Activated CD4-positive, alpha-beta T cell treated with anti-CD3 and anti-CD28 coated beads for 4 hours (primary cell): ENCODE measurements around the gene TBPL2.
A peak's percentile ranks its signal among the peaks of the same experiment; 100 is the strongest.
"Not testable (repeated sequence)": the region's sequence is repeated elsewhere in the genome, so short reads cannot be mapped to it uniquely, and the experiment has no call there.

Source experiments
- DNase-seq, 2 donors: peaks; one replicate each; pipeline ENCODE4 v3.0.0-alpha.2; 2020

The TBPL2 gene

DNA sequence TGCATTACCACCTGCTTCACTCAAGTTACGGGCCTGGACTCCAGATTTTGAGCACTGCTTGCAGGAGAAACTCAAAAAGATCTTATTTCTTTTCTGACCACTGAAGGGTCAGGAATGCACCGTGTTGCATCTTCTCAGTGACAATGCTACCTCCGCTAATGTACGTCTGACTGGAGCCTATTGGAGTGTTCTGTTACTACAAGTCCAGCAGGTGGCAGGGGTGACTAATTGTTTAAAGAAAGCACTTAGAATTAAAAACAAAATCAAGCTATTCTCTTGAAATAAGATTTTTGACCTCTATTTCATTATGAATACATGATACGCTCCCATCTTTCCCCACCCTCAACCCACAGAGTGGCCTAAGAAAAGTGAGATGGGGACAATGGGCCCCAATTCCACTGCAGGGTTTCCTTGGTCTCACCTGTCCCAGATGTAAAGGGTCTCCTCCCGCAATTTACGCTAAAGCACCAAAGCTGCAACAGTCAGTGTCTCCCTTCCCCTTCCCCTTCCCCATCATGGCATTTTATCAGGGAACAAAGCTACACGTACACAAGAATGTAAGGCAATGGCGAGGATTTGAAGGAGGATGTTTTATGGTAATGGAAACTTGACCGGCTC is 2.2 kb downstream of the TBPL2 start:
- no peak for DNase-seq

DNA sequence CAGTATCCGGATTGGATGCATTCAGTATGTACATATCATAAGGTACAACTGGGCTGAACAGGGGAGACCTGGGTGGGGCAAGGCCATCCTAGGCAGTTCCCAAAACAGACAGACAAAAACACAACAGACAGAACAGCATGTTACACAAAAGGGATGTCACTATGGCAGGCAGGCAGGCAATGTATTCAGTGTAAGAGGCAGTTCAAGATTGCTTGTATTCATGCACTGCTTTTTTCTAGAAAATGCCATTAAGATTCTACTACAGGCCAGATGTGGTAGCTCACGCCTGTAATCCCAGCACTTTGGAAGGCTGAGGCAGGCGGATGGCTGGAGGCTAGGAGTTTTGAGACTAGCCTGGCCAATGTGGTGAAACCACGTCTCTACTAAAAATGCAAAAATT is 3.5 kb downstream of the TBPL2 start:
- no peak for DNase-seq

DNA sequence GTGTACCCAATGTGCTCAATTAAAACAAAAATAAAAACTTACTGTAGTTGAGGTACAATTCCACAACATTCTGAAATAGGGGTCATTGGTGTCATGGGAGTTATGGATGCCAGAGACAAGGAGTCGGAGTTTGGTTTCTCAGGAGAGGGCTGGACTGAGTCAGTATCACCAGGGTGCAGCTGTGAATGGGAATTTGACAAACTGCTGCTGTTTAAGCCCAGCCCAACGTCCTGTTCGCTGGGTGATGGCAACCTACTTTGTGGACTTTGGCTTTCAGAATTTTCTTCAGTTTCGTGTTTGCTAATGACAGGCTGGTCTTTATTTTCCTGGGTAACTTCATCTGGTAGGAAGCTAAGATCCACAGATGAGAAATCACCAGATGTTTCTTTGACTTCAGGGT is 3.9 kb downstream of the TBPL2 start:
- no peak for DNase-seq

DNA sequence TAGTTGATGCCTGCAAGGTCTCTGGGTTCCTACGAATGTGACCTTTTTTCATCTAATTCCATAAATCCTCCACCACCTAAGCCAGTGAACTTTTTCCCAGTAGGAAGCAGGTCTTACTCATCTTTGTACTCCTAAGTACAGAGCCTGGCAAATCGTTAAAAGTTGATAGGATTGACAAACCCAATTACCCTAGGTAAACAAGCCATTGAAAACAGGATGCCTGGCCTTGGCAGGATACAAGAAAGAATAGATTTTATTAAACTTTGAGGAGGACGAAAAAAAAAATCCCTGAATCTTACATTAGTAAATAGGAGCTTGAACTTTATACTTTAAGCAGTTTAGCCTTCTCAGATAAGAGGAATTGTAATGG is 5.6 kb downstream of the TBPL2 start:
- no peak for DNase-seq

DNA sequence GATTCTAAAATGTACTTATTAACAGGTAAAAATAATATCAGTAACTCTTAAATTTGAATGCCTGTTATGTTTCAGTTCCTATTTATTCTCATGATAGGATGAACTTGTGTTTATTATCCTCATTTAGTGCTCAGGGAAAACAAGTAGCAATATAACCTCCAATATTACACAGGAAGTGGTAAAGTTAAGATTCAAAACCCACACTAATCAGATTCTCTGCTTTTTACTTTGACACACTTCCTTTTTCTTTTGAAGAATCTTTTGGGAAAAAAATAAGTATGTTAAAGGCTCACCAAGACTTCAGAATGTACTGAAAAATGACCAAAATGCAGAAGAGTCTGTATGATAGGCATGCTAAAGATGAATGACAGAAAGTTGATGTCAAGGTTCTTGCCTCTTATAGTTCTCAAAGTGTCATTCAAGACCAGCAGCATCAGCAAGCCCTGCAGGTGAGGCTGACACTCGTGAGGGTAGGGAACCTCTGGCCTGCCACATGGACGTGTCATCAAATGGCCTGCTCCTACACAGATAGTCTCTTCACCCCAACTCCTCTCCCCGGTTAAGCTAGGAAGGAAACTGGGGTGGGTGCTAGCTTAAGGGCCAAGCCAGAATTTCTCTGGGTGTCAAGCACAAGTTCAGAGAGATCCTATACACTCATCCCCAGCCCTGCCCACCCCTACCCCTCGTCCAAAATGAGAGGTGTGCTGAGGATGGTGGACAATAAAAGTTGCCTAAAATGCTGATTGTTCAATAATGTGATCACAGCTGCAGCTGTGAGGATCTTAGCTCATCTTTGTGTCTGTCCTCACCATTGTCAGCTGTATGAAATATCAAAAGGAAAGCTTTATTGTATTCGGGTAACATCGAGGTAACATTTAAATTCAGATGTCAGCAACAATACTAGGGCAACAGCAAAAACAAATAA is 6.3 kb downstream of the TBPL2 start:
- no peak for DNase-seq

DNA sequence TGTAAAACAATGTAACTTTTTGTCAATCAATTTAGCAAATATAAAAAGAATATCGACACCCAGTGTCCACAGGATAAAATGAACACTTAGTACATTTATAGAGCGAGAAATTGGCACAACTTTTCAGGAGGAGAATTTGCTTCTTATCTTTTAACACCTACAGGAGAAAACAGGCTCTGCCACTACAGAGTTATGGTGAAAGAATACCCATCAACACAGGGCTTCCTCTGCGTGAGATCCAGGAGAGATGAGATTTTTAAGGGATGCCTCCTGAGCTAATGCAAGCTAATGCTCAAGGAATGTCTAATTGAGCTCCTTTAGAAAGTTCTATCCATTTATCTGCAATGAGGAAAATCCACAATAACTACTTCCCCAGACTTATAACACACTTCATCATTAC is 7.8 kb downstream of the TBPL2 start:
- DNase-seq: no peak

DNA sequence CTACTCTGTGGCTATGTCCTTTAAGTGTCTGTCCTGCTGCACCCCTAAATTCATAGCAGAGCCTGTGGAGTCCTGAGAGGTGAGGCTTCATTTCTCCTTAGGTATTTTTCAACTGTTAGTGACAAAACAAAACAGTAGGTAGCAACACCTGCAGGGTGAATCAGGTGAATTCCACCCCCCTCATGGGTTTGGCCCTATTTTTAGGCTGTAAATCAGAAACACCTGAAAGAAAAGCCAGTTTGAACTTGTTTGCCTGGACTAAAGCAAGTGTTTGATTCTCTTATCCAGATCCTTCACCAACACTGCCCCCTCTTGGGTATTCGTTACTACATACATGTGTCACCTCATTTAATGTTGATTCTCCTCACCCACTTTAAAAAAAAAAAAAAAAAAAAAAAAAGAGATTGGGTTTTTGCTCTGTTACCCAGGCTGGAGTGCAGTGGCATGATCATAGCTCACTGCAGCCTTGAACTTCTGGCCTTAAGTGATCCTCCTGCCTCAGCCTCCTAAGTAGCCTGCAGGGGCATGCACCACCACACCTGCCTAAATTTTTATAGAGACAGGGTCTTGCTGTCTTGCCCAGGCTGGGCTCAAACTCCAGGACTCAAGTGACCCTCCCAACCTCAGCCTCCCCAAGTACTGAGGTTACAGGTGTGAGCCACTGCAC is 10.3 kb downstream of the TBPL2 start:
- peak; percentile 55 to 65 for DNase-seq

DNA sequence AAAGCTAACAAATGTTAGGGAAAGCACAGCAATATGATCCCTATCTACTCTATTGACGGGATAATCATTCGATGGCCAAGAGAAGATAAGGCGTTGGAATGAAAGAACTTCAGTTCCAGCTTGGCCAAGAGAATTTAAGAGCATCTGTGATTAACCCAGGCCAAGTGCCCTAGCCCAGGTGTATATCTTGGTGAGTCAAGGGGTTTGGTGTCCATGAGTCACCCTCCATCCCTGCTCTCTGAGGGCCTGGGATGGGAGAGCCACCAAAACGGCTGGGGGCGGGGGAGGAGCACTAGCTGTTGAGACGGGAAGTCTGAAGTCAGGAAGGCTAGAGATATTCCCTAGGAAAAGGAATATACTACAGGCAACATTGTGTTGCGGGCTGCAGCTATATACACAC is 13.0 kb downstream of the TBPL2 start:
- DNase-seq: no peak

DNA sequence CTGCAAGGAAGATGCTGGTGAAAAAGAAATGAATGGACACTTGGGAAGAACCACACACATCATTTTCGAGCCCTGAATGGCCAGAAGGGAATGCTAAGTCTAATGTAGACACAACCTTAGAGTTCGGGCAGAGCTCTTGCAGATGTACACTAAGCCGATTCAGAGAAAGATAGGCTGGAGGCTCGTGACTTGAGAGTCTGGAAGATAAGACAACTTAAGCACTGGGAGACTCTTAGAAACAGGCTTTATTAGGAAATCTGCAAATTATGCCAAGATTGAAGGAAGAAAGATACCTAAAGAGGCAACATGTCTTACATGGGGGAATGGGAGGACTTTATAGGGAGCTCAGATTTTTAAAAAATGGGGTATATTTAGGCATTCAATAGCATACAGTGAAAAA is 13.5 kb downstream of the TBPL2 start:
- DNase-seq: no peak

DNA sequence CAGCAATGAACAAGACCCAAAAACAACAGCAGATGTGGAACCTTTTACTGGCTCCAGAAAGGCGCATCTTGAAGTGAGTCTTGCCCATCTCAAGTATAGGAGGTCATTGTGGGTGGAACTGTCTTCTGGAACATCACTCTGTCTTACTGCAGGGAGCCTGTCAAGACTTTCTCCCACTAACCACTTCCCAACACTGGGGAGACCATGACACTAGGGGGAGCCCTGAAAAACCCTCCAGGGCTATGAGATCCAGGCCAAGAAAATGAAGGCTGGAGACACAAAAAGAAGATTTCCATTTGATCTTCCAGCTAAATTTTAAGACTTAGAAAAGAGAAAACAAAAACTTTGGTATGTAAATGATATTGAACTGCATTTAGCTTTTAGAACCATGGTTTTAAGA is 15.3 kb downstream of the TBPL2 start:
- DNase-seq: no peak

DNA sequence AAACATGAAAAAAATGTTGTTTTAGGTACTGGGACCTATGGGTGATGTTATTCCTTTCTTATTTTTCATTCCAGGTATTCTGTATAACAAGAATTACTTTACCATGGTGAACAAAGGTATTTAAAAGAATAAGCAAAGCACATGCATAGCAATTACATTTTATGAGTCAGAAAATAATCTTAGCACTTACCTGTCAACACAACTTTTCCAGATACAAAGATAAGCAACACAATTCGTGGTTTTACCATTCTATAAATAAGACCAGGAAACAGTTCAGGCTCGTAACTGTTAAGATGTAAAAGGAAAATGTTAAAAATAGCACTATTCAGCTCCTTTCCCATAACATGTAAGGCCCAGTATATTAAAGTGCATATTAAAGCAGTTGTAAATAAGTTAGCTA is 16.4 kb downstream of the TBPL2 start:
- DNase-seq: no peak

DNA sequence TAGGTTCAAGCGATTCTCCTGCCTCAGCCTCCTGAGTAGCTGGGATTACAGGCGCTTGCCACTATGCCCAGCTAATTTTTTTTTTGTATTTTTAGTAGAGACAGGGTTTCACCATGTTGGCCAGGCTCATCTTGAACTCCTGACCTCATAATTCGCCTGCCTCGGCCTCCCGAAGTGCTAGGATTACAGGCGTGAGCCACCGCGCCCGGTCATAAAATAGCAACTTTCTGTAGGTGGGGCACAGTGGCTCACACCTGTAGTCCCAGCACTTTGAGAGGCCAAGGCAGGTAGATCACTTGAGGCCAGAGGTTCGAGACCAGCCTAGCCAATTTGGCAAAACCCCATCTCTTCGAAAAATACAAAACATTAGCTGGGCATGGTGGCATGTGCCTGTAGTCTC is 18.1 kb downstream of the TBPL2 start:
- not testable (repeated sequence) for DNase-seq

DNA sequence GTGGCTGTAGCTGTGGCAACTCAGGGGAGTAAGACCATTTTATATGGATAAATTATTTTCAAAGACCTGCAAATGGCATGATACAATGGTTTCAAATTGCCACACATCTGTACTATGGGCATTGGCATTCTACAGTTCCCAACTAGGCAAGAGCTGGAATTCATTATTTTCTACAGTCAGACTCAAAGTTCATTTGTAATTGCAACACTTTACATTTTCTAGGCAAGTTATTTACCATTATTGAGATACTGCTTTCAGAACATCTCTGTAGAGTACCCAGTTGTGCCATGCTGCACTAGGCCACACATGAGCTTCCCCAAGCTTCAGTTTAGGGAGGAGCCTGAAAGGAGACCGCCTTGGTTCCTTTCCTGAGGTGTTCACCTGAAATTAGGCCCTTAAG is 20.8 kb downstream of the TBPL2 start:
- DNase-seq: no peak

DNA sequence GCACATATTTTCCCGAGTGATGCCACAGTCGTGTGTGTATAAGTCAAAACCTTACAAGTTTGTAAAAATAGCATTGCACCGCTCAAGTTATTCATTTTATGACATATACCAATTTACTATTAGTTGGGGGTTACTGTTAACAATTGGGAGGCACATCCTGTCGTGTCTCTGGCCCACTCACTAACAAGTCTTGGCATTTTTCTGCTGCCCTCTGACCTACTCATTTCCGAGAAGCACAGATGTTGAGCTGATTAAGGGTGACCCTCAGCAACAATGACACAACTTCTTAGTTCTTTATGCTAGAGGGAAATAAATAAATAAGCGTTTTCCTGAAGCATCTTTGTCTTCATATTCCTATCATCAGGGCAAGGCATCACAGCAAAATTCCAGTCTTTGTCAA is 22.0 kb downstream of the TBPL2 start:
- DNase-seq: no peak

DNA sequence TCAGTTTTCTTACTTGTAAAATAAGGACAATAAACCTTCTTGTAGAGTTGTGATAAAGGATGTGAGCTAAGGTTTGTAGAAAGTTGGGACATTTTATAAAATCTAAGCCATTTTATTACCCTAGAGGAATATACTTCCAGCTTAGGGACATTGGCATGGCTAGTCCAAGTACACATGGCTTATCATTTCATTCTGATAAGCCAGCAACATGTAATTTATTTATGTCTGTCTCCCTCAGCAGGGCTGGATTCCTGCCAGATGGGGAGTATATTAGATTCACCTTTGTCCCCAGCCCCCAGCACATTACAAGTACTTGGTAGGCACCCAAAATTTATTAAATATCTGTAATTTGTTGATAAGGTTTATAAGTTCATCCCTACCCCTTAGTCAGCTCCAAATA is 22.5 kb downstream of the TBPL2 start:
- DNase-seq: no peak

DNA sequence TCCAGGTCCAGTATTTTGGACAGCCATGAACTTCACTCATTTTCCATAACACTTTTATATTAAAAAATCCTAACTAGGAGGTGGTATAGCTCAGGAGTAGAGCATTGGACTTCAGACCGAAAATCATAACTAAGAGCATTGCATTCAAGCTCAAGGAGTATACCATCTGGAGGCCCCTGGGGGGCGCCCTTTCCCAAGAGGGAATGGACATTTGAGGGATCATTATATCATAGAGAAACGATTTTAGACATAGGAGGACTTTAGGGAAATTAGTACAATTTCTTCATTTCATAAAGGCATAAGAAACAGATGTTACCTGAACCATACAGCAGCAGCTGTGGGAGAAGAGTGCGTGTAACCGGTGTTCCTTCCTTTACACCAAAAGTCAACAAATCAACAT is 23.6 kb downstream of the TBPL2 start:
- no peak for DNase-seq

DNA sequence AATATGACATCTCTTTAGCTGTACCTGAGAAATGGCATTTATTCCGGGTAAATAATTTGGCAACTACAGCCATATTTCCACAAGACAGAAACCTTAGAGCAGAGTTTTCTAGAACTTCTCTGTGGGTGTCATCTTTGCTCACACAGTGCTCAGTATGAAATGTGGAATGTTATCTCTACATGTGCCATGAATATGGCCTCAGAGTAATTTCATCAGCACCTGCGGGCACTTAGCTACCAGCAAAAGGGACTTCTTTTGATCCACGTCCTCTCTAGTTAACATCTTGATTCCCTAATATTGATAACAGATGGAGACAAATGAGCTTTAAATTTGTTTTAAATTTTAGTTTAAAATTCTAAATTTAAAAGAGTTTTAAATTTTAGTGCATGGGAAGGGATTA is 25.9 kb downstream of the TBPL2 start:
- no peak for DNase-seq

DNA sequence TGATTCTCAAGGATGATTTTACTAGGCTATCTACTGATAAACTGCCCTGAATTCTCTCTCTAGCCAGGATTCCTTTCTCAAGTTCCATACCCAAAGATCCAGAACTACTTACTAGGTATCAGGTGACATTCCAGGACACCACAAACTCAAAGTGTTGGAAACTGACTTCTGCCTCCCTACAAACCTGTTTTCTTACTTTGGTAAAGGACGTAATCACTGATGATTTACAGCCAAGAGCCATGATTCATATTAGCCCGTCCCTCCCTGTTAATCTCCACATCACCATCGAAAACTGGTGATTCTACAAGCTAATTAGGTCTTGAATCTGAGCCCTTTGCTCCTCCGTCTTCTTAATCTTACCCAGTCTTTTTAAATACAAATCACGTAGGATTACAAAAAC is 27.7 kb downstream of the TBPL2 start:
- no peak for DNase-seq

DNA sequence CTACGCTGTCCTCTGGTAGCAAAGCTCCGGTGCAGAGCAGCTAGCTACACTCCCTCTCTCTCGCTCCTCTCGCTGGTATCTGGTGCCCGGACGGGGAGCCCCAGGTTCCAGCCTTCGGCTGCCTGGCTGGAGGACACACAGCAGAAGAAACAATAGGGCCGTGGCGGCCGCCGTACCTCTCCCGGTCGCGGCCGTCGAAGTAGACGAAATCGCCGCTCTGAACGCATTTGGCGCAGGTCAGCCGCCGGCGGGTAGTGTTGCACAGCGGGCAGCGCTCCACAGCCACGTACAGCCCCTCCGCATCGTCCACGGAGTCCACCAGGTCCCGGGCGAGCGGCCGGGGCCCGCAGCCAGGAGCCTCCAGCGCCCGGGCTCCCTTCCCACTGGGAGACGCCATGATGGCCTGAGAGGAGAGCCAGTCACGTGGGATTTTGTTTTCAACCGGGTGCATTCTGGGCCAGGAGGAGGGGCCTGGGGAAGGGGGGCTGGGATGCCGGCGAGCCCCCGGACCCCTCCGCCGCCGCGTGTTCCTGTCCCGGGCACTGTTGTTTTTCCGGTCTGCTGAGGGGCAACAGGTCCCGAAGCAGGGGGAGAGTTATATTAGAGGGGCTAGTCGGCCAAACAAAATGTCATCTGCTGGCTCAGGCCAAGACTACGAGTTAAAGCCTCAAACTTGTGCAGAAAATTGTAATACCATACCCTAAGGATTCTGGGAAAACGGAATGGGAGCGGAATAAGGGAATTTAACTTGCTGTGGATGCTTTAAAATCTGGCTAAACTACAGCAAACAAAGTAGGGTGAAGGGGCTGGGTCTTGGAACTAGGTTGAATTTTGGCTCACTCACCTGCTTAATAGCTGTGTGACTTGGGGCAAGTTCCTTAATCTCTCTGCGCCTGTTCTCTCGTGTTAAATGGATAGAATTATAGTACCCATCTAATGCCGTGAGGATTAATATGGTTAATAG is 28.7 kb downstream of the TBPL2 start, which contains the start of gene ATG14:
Gene ATG14, minus strand, starts transcription at position 405 of the 964 bp plus-strand sequence. Its CDS starts 8 bp downstream, at position 397.
- peak; percentile 67 to 70 for DNase-seq

DNA sequence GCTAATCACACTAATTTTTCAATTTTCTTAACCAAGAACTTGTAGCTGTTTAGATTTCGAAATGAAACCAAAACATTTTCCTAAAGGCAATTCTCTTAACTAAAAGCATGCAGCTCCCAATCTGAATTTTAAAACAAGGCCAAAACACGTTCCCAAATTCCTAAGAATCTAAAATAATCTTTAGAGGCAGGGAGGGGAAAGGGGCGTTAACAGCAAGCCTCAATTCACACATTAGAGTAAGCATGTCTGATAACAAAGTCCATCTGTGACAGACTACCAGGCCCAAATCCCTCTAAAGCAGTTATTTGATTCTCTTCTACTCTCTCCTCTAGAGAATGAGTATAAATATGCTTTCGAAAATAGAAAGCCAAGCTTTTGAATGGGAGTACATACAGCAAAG is 29.5 kb downstream of the TBPL2 start:
- no peak for DNase-seq

DNA sequence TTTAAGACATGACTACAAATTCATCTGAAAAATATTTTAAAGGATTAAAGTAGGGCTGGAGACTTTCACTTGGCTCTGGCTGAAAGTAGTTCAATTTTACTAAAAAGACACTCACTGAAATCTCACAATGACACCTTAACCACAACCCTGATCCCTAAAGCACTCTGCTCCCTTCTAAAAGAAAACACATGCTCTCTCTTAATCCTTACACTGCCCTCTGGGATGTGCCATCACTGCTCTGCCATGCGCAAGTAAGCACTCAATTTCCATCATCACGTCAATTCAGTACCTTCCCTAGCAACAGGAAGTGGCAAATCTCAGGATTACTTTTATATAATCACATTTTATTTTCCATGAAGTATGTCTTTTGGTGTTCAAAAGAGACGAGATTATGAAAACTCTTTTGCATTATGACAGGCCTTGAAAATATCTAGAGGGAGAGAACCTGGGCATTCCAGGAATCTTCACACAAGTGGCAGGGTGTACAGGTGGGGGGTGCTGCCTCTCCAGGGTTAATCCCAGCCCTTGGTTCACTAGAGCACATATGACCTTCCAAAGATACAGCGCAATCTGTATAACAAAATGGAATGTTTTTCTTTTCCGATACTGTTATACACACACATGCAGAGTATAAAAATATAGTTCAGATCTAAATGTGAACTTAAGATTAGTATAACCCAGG is 36.1 kb downstream of the TBPL2 start:
- DNase-seq: no peak

DNA sequence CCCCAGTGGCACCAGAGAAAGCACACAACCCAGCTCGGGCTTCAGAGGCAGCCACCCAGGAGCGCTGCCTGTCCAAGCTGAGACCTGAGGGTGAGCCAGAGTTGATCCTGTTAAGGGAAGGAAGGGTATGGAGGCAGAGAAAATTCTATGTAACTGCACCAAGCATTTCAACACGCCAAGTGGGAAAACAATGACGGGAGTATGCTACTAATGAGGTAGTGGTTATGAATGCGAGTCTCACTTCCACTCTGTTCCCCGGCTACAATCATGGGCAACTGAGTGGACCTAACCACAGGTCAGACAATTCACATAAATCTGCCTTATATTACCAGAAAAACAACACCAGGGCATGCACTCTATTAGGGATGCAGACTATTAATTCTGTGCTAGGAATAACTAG is 38.7 kb downstream of the TBPL2 start:
- no peak for DNase-seq
